Left ventricle myocardium inferior (tissue), 1 donor: ENCODE measurements around the gene RPL23. TPM values are rescaled to one million over a fixed set of nuclear protein-coding genes. Genes with fewer than 3 reads are reported as not detected.
A peak's percentile ranks its signal among the peaks of the same experiment; 100 is the strongest.

Experiments used
- DNase-seq: peaks from one replicate; pipeline ENCODE4 v3.0.0-alpha.2; 2020
- H3K27ac ChIP-seq: fragments of 200-600 bp; replicated peaks from 2 replicates; pipeline ENCODE4 v1.8.0; 2021
- H3K27me3 ChIP-seq: fragments of 200-600 bp; 2 replicates; pipeline ENCODE4 v1.8.0; 2021; ENCODE audit warnings: low read depth
- H3K36me3 ChIP-seq: fragments of 200-600 bp; 2 replicates; pipeline ENCODE4 v1.8.0; 2021
- H3K4me1 ChIP-seq: fragments of 200-600 bp; 2 replicates; pipeline ENCODE4 v1.8.0; 2021
- H3K4me3 ChIP-seq: fragments of 200-600 bp; 2 replicates; pipeline ENCODE4 v1.8.0; 2021; ENCODE audit warnings: mild to moderate bottlenecking, moderate library complexity
- H3K9me3 ChIP-seq: fragments of 200-600 bp; replicated peaks from 2 replicates; pipeline ENCODE4 v1.8.0; 2021
- CTCF ChIP-seq: fragments of 200-600 bp; IDR thresholded peaks from 2 replicates; pipeline ENCODE4 v1.8.0; 2021; ENCODE audit warnings: antibody characterized with exemption, mild to moderate bottlenecking, borderline replicate concordance
- intact Hi-C: fragments of 100-400 bp; cut with micrococcal nuclease; formaldehyde crosslinking; loops from one replicate; pipeline ENCODE4 v1.11.0; 2022
- total RNA-seq: library from RNA; stranded (reverse); fragmentation: NEBNext Ultra II Directional; extraction: Animal tissue kit (Norgen Biotek cat#: 25700); gene quantifications from one replicate; pipeline ENCODE4 v1.2.1, GENCODE V29; 2021
- donor health status: DM: no; HTN: yes; CAD: no; lungs with severe emphysema.

Gene RPL23
- total RNA-seq, 1 donor from 2014 or later: 760 TPM

GRCh38 chr17:38897671-38898290 lies 44.3 kb upstream of the RPL23 start:
- Histone ChIP-seq H3K27me3 (no peaks in the 10 kb centered on the region), H3K9me3 (no peaks in the 10 kb centered on the region), H3K4me1 (peaks cover 98% of the 10 kb centered on the region), H3K36me3 (peaks cover 18% of the 10 kb centered on the region), H3K27ac (peak overlapping the region; percentile 86), H3K4me3 (peak overlapping the region; percentile 18)
- no peak for DNase-seq
- no peak for TF ChIP-seq CTCF
- intact Hi-C loops: no loop called here

DNA sequence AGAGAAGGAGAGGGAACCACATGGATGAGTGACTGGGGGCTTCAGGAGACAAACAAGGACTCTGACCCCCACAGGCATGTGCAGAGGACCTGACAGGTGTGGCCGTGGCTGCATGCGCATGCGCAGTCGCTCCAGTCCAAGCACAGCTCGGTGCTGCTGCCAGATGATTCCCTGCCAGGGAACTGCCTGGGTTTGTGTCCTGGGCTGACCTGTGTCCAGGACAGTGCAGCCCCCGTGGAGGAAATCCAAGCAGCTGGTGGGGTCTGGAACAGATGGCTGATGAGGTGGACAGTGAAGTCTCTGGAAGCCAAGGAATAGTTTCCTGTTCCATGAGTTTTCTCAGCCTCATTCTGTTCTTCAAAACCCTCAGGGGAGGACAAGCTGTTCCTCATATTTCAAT lies 43.7 kb upstream of the RPL23 start:
- intact Hi-C loops: no loop called here
- H3K36me3 ChIP-seq: peaks cover 22% of the 10 kb centered on the region
- H3K27ac ChIP-seq: peak overlapping the region; percentile 86
- peak; percentile 89 for DNase-seq
- no peaks in the 10 kb centered on the region for H3K27me3 ChIP-seq
- no peaks in the 10 kb centered on the region for H3K9me3 ChIP-seq
- no peak for TF ChIP-seq CTCF
- H3K4me3 ChIP-seq: peak overlapping the region; percentile 18
- H3K4me1 ChIP-seq: peaks cover 98% of the 10 kb centered on the region

DNA sequence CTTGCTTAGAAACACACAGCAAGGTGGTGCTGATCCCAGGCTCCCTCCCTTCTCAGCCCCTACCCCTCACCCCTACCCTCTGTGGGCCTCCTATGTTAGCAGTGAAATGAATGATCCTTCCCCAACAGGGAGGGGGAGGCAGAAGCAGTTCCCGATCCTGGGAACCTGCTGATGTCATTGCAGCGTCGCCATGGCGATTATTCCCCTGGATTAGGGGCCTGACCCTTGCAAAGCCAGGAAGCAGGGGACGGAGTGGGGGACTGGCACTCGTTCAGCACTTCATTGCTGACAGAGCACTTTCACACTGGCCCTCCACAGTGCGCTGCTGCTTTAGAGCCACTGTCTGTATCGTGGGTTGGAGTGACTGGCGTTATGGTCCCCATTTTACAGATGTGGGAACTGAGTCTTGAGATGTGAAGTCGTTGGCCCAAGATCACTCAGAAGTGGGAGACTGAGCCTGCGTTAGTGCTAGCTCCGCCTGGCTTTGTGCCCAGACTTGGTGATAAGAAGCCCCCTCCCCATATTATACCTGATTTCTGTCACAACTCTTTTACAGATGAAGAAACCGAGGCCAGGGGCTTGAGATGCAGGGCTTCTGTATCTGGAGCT lies 42.9 kb upstream of the RPL23 start:
- peak overlapping the region; percentile 86 for H3K27ac ChIP-seq
- no peak for DNase-seq
- peaks cover 92% of the 10 kb centered on the region for H3K4me1 ChIP-seq
- no peaks in the 10 kb centered on the region for H3K9me3 ChIP-seq
- no peaks in the 10 kb centered on the region for H3K27me3 ChIP-seq
- intact Hi-C loops: no loop called here
- H3K36me3 ChIP-seq: peaks cover 29% of the 10 kb centered on the region
- no peak for TF ChIP-seq CTCF
- no peak overlapping the region for H3K4me3 ChIP-seq

- no peak overlapping the region for H3K4me3 ChIP-seq
- H3K27me3 ChIP-seq: no peaks in the 10 kb centered on the region
- intact Hi-C loops: no loop called here
- H3K27ac ChIP-seq: peak overlapping the region; percentile 86
- DNase-seq: no peak
- TF ChIP-seq CTCF: no peak
- no peaks in the 10 kb centered on the region for H3K9me3 ChIP-seq
- H3K4me1 ChIP-seq: peaks cover 82% of the 10 kb centered on the region
- peaks cover 47% of the 10 kb centered on the region for H3K36me3 ChIP-seq
Measured at GRCh38 chr17:38894276-38894675, 40.8 kb upstream of the RPL23 start.

GRCh38 chr17:38893607-38894006 lies 40.1 kb upstream of the RPL23 start:
- peaks cover 47% of the 10 kb centered on the region for H3K36me3 ChIP-seq
- peaks cover 80% of the 10 kb centered on the region for H3K4me1 ChIP-seq
- H3K4me3 ChIP-seq: peak overlapping the region; percentile 1
- H3K9me3 ChIP-seq: no peaks in the 10 kb centered on the region
- peak overlapping the region; percentile 86 for H3K27ac ChIP-seq
- intact Hi-C loops: no loop called here
- TF ChIP-seq CTCF: no peak
- no peaks in the 10 kb centered on the region for H3K27me3 ChIP-seq
- DNase-seq: peak; percentile 56
